PC-9 (cell line): Measurements from ENCODE around the gene EPB41L2. TPM values are rescaled to one million over a fixed set of nuclear protein-coding genes. Genes with fewer than 3 reads are reported as not detected.

Experiments used
- BruUV-seq: library from RNA; stranded (reverse); fragments of 400-500 nt; replicated peaks from 2 replicates; lab custom pipeline; 2021; lab: Mats Ljungman, UMichigan
- CTCF ChIA-PET: fragments of 300-600 bp; sonication (Branson Sonifier 250); formaldehyde crosslinking; loops from one replicate; lab custom pipeline; 2022; ENCODE audit warnings: antibody characterized with exemption; lab: Charles Lee
- POLR2A ChIA-PET: fragments of 300-600 bp; sonication (Branson Sonifier 250); formaldehyde crosslinking; loops from one replicate; lab custom pipeline; 2022; ENCODE audit warnings: antibody characterized with exemption; ENCODE audit not compliant: unreplicated experiment; lab: Charles Lee
- DNase-seq, 2 experiments: peaks; one replicate each; pipeline versions ENCODE4 v3.0.0 to v3.0.0-alpha.2; 2015 to 2022; ENCODE audit warnings: mixed read lengths in 1 of 2
- H2AFZ ChIP-seq: fragments of 200-600 bp; sonication (generic); 2 replicates; pipeline ENCODE4 v1.8.1; 2017; ENCODE audit warnings: antibody characterized with exemption
- H3F3A ChIP-seq: fragments of 200-600 bp; sonication (generic); 2 replicates; pipeline ENCODE4 v1.8.1; 2017; ENCODE audit warnings: antibody characterized with exemption, mild to moderate bottlenecking, low read depth; ENCODE audit not compliant: insufficient read depth
- H3K27ac ChIP-seq: fragments of 200-600 bp; sonication (generic); 2 replicates; pipeline ENCODE4 v1.6.1; 2016; ENCODE audit warnings: mixed run types
- H3K27me3 ChIP-seq: fragments of 200-600 bp; sonication (generic); 2 replicates; pipeline ENCODE4 v1.6.1; 2016; ENCODE audit warnings: low read depth, mixed run types; ENCODE audit not compliant: insufficient read depth
- H3K36me3 ChIP-seq: fragments of 200-600 bp; sonication (generic); 2 replicates; pipeline ENCODE4 v1.6.1; 2016; ENCODE audit warnings: low read depth, mixed run types
- H3K4me1 ChIP-seq: fragments of 200-600 bp; sonication (generic); replicated peaks from 2 replicates; pipeline ENCODE4 v1.6.1; 2016; ENCODE audit warnings: mixed run types; ENCODE audit not compliant: insufficient read depth
- H3K4me2 ChIP-seq: fragments of 200-600 bp; sonication (generic); 2 replicates; pipeline ENCODE4 v1.6.1; 2017; ENCODE audit warnings: mixed run types
- H3K4me3 ChIP-seq: fragments of 200-600 bp; sonication (generic); 2 replicates; pipeline ENCODE4 v1.6.1; 2016; ENCODE audit warnings: mixed run types
- H3K79me2 ChIP-seq: fragments of 200-600 bp; sonication (generic); 2 replicates; pipeline ENCODE4 v1.6.1; 2017; ENCODE audit warnings: low read depth, mixed run types
- H3K9me2 ChIP-seq: fragments of 200-600 bp; sonication (generic); 2 replicates; pipeline ENCODE4 v1.8.1; 2017; ENCODE audit warnings: mild to moderate bottlenecking; ENCODE audit not compliant: insufficient read depth
- H3K9me3 ChIP-seq: fragments of 200-600 bp; sonication (generic); 2 replicates; pipeline ENCODE4 v1.8.1; 2016; ENCODE audit warnings: low read depth; ENCODE audit not compliant: insufficient read depth
- H4K20me1 ChIP-seq: fragments of 200-600 bp; sonication (generic); 2 replicates; pipeline ENCODE4 v1.8.1; 2017; ENCODE audit not compliant: insufficient read depth
- EZH2 ChIP-seq: fragments of 200-600 bp; sonication (generic); IDR thresholded peaks from 2 replicates; pipeline ENCODE4 v1.8.0; 2017; ENCODE audit warnings: antibody characterized with exemption, low read depth
- intact Hi-C: fragments of 100-400 bp; cut with micrococcal nuclease; formaldehyde crosslinking; loops from one replicate; pipeline ENCODE4 v1.10.0; 2022; ENCODE audit not compliant: unreplicated experiment
- total RNA-seq: library from RNA; stranded (reverse); gene quantifications from 2 replicates; pipeline ENCODE4 v1.2.3, GENCODE V29; 2021
- TF ChIP-seq, protein P1 (sequence below): fragments of 200-600 bp; sonication (generic); conservative IDR thresholded peaks from 2 replicates; pipeline ENCODE4 v1.6.1; 2017; ENCODE audit warnings: mixed run types, antibody characterized with exemption, mild to moderate bottlenecking, moderate library complexity

The EPB41L2 gene
- total RNA-seq, 1 experiment from 2014 or later = 67.4 TPM

DNA sequence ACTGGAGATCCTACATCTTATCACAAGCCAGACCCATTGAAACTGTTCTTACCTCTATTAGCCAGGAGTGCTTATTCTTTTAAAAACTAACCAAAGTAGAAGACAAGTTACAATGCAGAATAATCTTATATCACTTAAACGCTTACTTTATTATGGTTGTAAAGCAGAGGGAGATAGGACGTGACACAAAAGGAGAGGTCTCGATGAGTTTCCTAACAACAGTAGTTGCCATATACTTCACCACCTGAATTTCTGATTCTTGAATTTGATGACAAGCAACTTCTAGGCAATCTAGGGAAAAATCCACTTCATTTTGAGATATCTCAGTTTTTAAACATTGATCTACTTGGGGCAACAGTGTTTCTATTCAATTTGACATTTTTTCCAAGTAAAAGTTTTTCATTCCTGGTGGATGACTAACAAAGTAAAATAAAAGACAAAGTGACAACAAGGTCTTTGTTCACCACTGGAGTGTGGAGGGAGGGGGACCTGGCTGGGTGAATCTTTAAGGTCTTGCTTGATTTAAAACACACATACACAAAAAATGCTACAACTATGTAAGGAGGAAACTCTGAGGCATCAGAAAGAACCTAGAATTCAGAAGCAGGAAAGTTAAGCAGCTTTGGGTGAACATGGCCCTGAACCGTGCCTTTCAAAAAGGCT, 125.0 kb downstream of the EPB41L2 start:
- no peaks in the 10 kb centered on the region for H3K79me2 ChIP-seq
- ChIA-PET CTCF (no interaction called here), POLR2A (no interaction called here)
- no peak overlapping the region for H3K4me2 ChIP-seq
- no peak overlapping the region for H3K4me3 ChIP-seq
- intact Hi-C loops = no loop called here
- H3K9me3 ChIP-seq = no peaks in the 10 kb centered on the region
- no peaks in the 10 kb centered on the region for H4K20me1 ChIP-seq
- no peaks in the 10 kb centered on the region for H3K9me2 ChIP-seq
- H3K27me3 ChIP-seq = no peaks in the 10 kb centered on the region
- 0 out of 2 replicates have a peak, but pooled peaks cover 13% of the 10 kb centered on the region for H3K4me1 ChIP-seq
- H2AFZ ChIP-seq = no peak overlapping the region
- no peaks in the 10 kb centered on the region; the same call in 1 of the 2 replicates for H3F3A ChIP-seq
- TF ChIP-seq EZH2 = no peak
- TF ChIP-seq, protein P1, sequence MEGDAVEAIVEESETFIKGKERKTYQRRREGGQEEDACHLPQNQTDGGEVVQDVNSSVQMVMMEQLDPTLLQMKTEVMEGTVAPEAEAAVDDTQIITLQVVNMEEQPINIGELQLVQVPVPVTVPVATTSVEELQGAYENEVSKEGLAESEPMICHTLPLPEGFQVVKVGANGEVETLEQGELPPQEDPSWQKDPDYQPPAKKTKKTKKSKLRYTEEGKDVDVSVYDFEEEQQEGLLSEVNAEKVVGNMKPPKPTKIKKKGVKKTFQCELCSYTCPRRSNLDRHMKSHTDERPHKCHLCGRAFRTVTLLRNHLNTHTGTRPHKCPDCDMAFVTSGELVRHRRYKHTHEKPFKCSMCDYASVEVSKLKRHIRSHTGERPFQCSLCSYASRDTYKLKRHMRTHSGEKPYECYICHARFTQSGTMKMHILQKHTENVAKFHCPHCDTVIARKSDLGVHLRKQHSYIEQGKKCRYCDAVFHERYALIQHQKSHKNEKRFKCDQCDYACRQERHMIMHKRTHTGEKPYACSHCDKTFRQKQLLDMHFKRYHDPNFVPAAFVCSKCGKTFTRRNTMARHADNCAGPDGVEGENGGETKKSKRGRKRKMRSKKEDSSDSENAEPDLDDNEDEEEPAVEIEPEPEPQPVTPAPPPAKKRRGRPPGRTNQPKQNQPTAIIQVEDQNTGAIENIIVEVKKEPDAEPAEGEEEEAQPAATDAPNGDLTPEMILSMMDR = no peak
- H3K27ac ChIP-seq = no peak overlapping the region
- no TSS peak for BruUV-seq
- DNase-seq = peak in 1 of 2 experiments; percentile 7
- no peaks in the 10 kb centered on the region for H3K36me3 ChIP-seq

DNA sequence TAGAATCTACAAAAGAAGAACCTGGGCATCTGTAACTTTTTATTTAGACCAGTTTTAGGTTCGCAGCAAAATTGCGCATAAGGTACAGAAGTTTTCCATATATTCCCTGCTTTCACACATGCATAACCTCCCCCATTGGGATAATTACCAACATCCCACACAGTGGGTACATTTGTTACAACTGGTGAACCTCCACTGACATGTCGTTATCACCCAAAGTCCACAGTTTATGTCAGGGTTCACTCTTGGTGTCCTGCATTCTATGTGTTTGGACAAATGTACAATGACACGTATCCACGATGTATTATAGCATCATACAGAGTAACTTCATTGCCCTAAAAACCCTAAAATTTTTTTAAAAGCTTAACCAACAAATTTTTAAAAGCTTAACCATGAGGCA, 126.1 kb downstream of the EPB41L2 start:
- no peaks in the 10 kb centered on the region for H3K27me3 ChIP-seq
- H3K4me1 ChIP-seq = 0 out of 2 replicates have a peak, but pooled peaks cover 13% of the 10 kb centered on the region
- H4K20me1 ChIP-seq = no peaks in the 10 kb centered on the region
- no peaks in the 10 kb centered on the region for H3K9me2 ChIP-seq
- no peak overlapping the region for H3K4me3 ChIP-seq
- no peak overlapping the region for H2AFZ ChIP-seq
- no peaks in the 10 kb centered on the region; the same call in 1 of the 2 replicates for H3F3A ChIP-seq
- no peaks in the 10 kb centered on the region for H3K36me3 ChIP-seq
- no peak for DNase-seq
- BruUV-seq = no TSS peak
- no peak overlapping the region for H3K4me2 ChIP-seq
- intact Hi-C loops = no loop called here
- H3K27ac ChIP-seq = no peak overlapping the region
- no peaks in the 10 kb centered on the region for H3K9me3 ChIP-seq
- ChIA-PET POLR2A (no interaction called here), CTCF (no interaction called here)
- no peaks in the 10 kb centered on the region for H3K79me2 ChIP-seq
- no peak for TF ChIP-seq EZH2
- TF ChIP-seq, protein P1 = no peak

DNA sequence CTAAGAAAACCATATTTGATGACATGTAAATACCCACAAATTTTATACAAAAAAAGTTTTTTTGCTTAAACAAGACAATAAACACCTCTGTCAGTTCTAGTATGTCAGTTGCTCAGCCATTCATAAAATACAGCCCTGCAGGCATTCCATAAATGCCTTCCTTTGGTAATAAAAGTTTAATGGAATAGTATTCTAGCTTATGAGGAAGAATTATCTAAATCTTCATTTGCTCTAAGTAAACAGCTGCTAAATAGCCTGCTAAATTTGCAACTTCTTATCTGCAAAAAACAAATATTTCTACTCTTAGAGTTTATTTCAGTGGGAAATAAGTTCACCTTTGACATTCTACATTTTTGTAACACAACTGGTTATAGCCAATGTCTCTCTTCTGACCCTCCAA, 127.1 kb downstream of the EPB41L2 start:
- POLR2A ChIA-PET = interaction anchor here (0.7 kb wide), 1 partner anchor 23 kb away, joined by 3 read pairs; no protein-coding TSS in a partner anchor
- no peak for TF ChIP-seq EZH2
- TF ChIP-seq, protein P1 = no peak
- Histone ChIP-seq H3K4me1 (0 out of 2 replicates have a peak, but pooled peaks cover 13% of the 10 kb centered on the region), H2AFZ (no peak overlapping the region), H3F3A (no peaks in the 10 kb centered on the region; the same call in 1 of the 2 replicates), H3K27me3 (no peaks in the 10 kb centered on the region), H3K79me2 (no peaks in the 10 kb centered on the region), H3K9me3 (no peaks in the 10 kb centered on the region), H4K20me1 (no peaks in the 10 kb centered on the region), H3K9me2 (no peaks in the 10 kb centered on the region), H3K27ac (no peak overlapping the region), H3K4me3 (no peak overlapping the region), H3K36me3 (no peaks in the 10 kb centered on the region), H3K4me2 (no peak overlapping the region)
- intact Hi-C loops = no loop called here
- DNase-seq = peak in 1 of 2 experiments; percentile 33
- no TSS peak for BruUV-seq
- CTCF ChIA-PET = no interaction called here
